GM21367 (cell line): ENCODE results near the gene GPATCH2L.
A peak's percentile ranks its signal among the peaks of the same experiment; 100 is the strongest.

ENCODE experiments used
- ATAC-seq: cut with Tn5 transposase; IDR thresholded peaks from one replicate; pipeline ENCODE4 v1.9.1; 2021; ENCODE audit not compliant: unreplicated experiment

GPATCH2L gene

DNA sequence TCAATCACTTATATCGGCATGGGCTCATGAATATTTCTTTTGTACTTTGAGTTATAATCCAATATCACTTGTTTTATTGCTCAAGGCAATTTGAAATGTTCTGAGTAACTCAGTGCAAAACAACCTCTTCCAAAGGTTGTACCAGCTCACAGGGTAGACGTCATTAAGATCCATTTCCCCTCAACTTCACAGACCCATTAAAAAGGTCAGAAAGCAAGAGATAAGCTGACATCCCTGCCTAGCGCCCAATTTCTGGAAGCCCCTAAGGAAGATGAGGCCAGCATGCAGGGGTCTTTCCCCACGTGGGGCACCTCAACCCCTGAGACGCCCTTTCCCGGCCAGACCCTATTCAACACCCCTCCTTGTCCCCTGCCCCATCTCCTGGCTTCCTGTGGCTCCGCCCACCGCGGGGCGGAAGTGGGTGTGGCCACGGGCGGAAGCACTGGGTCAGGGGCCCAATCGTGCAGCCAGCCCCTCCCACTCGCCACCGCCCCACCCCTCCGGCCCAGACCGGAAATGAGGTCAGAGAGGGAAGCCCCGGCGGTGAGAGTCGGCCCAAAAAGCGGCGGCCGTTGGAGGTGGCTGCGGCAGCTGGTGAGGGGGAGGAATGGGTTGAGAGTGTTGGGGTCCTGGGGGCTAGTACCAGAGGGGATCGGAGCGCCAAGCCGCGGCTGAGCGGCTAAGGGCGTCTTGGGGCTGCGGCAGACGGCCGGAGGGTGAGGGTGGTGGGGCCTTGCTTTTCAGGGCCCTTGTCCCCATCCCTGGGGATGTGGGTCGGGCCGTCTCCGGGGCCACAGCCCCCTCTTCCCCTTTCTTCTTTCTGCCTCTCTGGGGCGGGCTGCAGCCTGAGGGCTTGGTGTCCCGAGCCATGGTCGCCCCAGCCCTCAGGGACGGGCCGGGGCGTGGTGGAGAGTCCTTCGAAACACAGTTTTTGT lies at the start of gene GPATCH2L:
TSS of gene GPATCH2L (plus strand) at position 525 of the 935 bp plus-strand sequence. CDS start 2,442 bp downstream, outside the sequence.
- ATAC-seq, result peak; percentile 67

DNA sequence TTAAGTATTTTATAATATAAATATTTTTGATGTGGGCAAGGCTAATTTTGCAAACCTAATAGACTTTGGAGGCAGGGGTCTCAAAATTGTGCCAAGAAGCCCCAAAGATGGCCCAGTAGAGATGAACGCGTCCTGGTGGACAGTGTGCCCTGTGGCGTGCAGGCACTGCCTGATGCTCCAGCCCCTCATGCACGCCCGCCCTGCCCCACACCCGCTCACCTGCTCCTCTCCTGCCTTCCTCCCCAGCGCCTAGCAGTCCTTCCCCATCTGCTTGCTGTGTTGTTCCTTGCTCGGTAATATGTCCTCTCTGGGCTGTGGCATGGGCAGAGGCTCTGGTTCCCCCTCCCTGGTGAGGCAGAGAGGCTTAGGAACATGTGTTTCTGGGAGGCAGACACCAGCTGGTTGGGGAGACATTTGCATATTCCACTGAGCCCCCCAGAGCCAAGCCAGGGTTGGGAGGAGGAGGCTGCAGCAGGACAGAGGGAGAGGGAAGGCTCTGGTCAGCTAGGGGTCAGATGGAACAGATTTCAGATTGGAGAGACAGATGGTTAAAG lies 46.8 kb upstream of the GPATCH2L start:
- ATAC-seq, result no peak

DNA sequence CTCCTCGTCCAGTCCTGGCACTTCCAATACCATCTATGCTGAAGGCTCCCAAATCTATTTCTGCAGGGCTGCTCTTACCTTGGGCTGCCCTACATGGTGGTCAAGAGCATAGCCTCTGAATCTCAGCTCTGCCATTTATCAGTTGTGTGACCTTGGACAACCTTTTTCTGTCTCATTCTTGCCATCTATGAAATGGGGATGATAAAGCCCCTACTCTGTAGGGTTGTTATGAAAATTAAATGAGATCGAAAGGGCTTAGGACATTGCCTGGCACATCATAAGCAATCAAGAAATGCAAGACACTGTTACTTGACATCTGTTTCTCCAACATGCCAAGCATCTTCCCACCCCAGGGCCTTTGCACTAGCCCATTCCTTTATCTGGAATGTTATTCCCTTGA lies 45.5 kb upstream of the GPATCH2L start:
- ATAC-seq, result no peak

DNA sequence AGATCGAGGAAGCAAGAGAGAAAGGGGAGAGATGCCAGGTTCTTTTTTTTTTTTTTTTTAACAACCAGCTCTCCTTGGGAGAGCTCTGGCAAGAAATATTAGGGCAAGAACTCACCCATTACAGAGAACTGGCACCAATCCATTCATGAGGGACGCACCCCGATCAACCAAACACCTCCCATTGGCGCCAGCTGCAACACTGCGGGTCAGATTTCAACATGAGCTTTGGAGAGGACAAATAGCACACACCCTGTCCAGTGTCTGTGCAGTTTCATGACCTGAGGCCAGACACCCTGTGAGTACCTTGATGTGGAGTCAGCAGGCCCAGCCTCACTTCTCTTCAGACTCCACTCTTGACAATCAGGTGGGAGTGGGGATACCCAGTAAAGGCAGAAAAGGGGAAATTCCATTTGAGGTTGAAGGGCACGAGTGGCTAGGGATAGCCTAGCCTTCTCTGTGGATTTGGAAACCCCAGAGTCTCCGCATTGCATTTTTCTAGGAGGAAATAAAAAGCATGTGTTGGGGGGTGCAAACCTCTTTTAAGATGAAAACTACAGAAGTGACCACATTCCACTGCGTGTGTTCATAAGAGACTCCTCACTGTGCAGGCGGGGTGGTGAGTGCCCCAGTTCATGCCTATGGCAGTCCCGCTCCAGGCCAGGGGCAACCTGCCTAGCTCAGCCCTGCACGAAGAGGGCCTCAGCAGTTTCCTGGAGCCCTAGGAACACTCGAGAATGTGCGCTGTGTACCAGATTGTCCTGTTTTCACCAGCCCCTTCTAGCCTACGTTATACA lies 42.4 kb upstream of the GPATCH2L start:
- no peak for ATAC-seq

DNA sequence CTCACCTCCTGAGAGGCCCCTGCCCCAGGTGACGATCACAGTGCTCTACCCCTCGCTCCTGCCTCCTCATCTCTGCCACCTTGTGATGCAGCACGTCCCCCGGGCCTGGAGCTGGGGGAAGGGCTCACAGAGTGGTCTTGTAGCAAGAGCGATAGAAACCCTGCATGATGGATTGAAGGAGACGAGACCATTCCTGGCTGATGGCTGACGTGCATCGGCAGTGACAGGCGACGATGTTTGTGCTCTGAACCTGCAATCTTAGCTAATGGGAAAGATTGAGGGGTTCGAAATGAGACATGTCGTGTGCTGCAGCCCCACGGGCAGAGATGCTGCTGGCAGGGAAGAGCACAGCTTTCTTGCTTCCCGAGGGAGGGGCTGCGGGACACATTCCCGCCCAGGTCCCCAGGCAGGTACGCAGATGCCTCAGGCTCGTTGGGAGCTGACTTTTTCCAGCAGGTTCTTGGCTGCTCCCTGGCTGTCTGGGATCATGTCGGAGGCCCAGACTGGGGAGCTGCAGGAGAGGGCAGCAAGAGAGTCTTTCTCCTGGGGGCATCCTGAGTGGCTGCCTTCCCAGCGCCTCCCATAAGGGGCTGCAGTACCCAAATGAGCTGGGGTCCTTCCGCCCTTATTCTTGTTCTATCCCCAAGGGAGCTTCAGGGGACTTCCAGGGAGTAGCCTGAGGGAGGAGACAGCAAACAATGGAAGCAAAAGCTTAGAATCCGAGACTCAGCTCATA lies 38.7 kb upstream of the GPATCH2L start:
- no peak for ATAC-seq

DNA sequence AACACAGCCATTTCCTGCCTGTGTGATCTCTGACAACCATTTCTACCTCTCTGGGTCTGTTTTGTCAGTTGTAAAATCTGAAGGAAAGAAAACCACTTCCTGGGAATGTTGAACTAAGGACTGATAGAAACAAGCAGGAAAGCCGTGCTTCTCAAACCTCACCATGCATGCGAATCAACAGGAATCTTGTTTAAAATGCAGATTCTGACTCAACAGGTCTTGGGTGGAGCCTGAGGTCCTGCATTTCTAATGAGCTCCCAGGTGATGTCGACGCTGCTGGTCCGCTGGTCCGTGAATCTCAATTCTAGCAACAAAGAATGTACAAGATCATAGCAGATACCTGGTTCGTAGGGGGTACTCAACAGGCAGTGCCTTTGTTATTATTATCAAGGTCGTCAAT lies 38.0 kb upstream of the GPATCH2L start:
- ATAC-seq, result no peak

DNA sequence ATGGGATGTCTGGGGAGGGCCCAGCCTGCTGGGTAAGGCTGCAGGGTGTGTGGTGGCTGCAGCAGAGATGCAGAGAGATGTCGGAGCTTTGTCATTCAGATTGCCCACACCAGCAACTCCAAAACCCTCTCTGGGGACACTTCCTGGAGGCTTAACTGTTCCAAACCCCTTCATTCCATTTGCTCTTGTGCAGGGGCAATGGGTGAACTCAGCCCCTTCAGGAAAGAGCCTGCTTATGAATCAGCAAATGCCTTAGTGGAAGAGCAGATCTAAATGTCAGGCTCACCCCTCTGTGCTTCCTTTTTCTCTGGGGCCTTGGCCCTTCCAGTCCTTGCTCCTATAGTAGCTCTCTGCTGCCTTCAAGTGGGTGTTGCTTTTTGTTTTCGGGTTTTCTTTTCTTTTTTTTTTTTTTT lies 36.7 kb upstream of the GPATCH2L start:
- no peak for ATAC-seq

DNA sequence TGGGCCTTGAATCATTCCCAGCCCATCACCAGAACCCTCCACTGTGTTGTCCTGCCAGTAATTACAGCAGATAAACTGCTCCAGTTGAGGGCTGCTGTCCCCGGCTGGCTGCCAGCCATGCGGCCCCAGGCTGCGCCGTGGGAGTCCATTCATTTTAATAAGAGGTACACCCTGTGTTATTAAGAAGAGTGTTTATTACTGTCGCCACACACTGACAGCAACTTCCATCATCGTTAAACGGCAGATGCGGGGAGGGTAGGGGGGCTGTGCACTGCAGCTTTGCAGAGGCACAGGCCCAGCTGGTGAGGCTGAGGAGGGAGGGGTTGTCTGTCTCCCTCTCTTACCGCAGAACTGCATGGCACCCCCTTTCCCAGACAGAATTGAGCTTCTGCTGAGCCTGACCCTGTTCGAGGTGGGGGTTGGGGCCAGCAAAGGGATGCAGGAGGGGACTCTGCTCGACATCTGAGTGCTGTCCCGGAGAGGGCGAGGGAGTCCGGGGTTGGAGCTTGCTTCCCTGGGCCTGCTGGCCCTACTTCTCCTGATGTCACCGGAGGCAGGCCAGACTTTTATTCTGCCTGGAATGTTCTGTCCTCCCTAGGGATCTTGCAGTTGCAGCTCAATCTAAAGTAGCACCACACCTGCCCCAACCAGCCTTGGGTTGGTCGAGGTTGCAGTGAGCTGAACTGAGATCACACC lies 33.8 kb upstream of the GPATCH2L start:
- no peak for ATAC-seq

DNA sequence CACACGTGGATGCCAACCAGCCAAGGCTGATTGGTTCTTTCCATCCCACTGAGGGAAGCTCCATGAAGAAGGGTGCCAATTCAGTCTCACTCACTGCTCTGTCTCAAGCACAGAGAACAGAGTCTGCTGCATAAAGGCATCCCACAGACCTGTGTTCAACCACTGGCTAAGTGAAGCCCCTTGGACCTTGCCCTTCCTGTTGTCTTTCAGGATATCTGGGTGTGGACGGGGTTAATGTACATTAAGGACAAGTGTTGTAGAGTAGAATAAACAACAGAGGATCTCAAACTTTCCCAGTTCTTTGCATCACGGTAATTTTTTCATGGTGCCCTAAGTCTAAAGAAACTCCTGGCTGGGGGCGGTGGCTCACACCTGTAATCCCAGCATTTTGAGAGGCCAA lies 33.1 kb upstream of the GPATCH2L start:
- no peak for ATAC-seq

DNA sequence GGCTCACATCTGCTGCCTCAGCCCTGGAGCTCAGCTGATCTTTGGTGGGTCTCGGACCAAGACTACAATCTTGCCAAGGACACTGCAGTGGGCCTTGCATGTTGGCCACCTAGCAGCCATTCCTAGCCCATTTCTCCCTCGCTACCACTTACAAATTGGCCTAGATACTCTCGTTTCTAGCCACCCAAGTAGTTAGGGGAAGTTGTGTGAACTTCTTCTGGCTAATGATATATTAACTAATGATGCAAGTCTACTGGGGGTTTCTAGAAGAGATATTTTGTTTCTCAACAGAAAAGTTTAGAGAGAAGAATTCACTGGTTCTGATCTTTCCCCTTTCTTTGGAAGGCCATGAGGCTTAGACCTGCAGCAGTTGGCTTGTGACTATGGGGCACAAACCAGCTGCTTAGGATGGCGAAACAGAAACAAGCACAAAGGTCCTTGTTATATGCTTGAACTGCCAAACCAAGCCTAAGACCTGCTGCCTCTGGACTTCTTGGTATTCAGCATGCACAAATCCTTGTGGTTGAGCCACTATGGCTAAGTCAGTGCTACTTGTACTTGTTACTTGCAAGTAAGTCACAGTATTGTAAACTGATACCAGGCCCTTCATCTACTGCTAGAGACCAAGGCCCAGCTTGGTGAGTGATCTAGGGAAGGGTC lies 30.5 kb upstream of the GPATCH2L start:
- no peak for ATAC-seq

DNA sequence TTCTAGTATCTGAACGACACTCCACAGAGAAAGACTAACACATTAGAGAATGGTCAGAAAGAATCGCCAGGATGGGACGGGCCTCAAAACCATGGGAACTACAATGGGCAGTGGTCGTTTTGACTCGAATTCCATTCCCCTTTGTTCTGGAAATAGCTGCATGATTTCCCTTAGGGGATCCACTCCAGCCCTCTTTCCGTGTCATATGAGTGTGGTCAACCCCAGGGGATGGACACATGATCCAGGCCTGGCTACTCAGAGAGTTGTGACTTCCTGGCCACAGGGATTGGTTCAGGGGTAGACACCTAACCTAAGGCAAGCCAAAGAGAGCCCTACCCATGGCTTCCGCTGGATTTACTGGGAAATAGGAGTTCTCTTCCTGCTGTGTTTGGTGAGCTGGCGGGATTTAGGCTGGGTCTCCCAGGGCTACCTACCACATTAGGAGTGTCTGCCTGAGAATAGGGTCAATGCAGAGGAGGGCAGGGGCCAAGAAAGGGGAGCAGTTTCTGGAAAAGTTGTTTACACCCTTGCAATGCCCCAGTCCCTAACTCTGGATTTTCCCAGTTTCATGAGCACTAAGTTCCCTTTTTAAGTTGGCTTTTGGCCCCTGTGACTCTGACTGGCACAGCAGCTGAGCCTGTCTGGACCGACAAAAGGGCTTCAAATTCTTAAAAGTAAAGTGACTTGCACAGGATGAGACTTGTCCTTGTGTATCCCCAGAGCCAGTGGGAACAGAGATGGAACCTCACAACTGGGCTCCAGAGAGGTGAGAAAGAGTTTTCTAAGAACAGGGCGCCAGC lies 28.1 kb upstream of the GPATCH2L start:
- no peak for ATAC-seq

DNA sequence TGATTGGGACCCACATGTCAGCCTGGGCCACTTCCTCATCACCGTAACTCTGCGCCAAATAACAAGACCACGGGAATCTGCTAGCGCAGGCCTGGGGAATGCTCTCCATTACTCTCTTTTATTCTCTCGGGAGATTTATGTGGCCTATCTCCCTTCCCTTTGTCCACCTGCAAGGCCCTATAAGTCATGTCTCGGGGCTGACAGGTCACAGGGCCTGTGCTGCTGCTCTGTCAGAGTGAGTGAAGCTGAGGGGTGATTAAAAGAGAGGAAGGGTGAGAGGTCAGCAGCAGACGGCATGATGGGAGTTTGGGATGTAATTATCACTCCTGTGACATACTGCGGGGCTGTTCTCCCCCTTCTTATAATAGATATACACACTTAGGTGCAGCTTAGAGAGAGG lies 26.2 kb upstream of the GPATCH2L start:
- no peak for ATAC-seq

DNA sequence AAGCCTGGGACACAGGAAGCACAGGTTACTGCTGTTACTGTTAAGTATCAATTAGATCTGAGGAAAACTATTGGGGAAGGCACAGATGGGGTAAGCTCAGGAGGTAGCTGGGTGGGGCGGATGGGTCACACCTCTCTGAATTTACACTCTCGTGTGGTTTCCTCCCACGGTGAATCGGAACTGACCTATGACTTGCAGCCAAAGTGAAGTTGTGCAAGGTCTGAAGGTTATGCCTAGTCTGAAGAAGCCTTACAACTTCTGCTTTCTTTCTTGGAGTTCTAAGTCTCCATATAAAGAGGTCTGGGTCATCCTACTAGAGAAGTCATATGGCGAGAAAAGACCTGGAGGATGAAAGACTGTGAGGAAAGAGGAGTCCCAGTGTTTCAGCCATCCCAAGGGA lies 25.6 kb upstream of the GPATCH2L start:
- ATAC-seq, result no peak

DNA sequence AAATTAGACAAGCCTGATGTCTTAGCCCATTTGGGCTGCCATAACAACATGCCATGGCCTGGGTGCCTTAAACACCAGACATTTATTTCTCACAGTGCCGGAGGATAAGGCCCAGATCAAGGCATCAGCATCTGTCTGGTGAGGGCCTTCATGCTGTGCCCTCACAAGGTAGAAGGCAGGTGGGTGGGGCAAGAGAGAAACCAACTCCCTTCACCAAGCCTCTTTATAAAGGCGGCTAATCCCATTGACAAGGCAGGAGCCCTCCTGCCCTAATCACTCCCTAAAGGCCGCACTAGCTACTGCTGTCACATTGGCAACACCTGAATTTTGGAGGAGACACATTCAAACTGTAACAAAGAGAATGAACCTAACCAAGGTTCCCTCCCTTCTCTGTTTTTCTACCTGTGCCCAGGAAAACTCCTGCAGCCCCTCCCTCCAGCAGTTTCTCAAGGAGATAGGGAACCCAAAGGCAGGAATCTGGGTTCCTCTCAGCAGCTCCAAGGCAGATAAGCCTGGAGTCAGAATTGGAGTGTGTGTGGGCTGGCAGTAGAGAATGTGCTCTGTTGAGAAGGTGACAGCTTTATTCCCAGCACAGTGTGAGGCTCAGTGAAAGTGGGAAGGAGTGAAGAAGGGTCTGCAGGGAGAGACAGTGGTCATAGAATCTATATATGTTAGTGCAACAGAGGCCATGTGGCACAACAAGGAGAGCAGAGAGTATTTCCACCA lies 21.7 kb upstream of the GPATCH2L start:
- ATAC-seq, result no peak

DNA sequence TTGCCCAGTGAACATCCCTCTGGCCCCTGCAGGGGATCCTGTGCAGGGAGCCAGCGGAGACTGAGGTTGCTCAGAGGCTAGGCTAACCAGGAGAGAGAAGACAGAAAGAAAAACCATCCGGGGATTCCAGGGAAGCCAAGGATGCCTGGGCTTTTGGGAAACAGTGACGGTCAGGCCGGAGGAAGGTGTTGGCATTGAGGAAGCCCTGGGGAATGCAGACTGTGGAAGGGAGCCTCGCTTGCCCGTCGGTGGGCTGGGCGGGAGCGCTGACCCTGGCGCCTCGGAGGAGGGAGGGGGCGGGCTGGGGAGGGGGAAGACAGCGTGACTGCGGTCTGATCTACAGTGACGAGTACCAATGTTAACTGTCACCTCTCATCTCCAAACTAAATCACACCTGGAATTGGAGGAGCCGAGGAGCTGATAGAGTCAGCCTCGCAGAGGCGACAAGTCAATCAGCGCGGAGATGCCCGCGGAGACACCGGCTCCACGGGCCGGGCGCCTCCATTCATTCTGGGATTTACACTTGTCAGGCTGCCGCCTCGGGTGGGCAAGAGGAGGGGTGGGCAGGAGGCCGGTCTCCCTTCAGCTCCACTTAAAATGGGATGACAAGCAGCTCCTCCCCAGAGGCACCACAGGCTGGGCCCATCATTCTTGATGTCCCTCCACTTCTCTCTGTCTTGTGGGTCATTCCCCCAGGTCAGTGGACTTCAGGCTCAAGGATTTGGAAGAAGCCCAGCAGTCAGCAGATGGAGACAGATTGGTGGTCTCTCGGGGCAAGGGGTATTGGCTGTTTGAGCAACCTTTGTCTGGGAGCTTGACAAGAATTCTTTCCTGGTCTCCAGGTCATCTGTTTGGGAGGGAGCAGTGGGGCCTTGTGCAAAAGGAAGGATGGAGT lies 20.4 kb upstream of the GPATCH2L start:
- ATAC-seq, result no peak

DNA sequence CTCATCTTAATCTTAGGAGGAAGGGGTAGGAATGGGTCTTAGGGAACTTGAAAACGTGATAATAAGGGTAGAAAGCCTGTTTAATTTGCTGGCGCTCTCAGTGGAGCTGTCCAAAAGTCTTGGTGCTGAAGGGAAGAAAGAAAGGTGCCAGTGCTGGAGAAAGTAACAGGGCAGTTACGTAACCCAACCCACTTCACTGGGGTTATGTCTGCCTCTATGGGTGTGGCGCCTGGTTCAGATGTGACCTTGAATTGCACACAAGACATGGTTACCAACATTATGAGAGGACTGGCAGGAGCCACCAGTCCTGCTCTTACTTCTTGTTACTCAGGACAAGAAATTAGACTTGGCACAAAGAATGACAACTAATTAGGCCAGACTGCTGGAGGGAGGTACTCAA lies 18.6 kb upstream of the GPATCH2L start:
- no peak for ATAC-seq

DNA sequence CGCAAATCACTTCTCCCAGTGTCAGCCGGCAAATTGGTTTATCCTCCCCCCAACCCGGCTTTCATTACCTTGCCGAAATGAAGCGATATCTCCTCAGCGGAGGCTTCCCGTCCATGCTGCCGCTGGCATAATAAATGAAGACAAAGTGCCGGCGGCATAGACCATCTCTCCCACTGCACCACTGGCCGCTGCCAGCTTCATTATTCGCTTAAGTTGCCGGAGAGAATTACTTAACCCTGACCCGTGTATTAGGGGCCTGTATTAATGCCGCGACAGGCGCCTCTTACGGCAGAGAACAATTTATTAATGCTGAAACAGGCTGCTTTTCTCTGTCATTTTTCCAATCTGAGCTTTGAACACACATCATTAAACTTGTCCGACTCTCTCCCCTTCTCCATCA lies 17.5 kb upstream of the GPATCH2L start:
- no peak for ATAC-seq
